GM12874 (cell line): ENCODE measurements around the gene KIF19.

Experiments used
- CTCF ChIP-seq: IDR thresholded peaks from 2 replicates; pipeline ENCODE4 v1.5.1; 2011; ENCODE audit warnings: low read depth, mild to moderate bottlenecking, control low read depth, low read length, moderate library complexity; ENCODE audit not compliant: insufficient read depth

The KIF19 gene

GRCh38 chr17:74328487-74328886 lies 2.5 kb downstream of the KIF19 start:
- no peak for TF ChIP-seq CTCF

- no peak for TF ChIP-seq CTCF
These were observed 3.4 kb downstream of the KIF19 start for GRCh38 chr17:74329378-74329777.

- no peak for TF ChIP-seq CTCF
These were observed 4.4 kb downstream of the KIF19 start for GRCh38 chr17:74330446-74330845.

GRCh38 chr17:74332017-74332650 lies 6.1 kb downstream of the KIF19 start:
- no peak for TF ChIP-seq CTCF

- no peak for TF ChIP-seq CTCF
These were observed 6.8 kb downstream of the KIF19 start for GRCh38 chr17:74332763-74333283.

- no peak for TF ChIP-seq CTCF
These were observed 8.5 kb downstream of the KIF19 start for GRCh38 chr17:74334393-74335039.

- no peak for TF ChIP-seq CTCF
These were observed 9.6 kb downstream of the KIF19 start for GRCh38 chr17:74335529-74336062.
